A673 (cell line): ENCODE results near the gene ZSWIM5. TPM values are rescaled to one million over a fixed set of nuclear protein-coding genes. Genes with fewer than 3 reads are reported as not detected.
"Not testable (repeated sequence)": the region's sequence is repeated elsewhere in the genome, so short reads cannot be mapped to it uniquely, and the experiment has no call there.

ENCODE experiments used
- BruUV-seq: library from RNA; stranded (reverse); fragments of 400-500 nt; replicated peaks from 2 replicates; lab custom pipeline; 2021; lab: Mats Ljungman, UMichigan
- CTCF ChIA-PET: fragments of 300-600 bp; sonication (Branson Sonifier 250); formaldehyde crosslinking; loops from one replicate; lab custom pipeline; 2022; ENCODE audit warnings: antibody characterized with exemption; lab: Charles Lee
- POLR2A ChIA-PET: fragments of 300-600 bp; sonication (Branson Sonifier 250); formaldehyde crosslinking; loops from one replicate; lab custom pipeline; 2022; ENCODE audit warnings: antibody characterized with exemption; ENCODE audit not compliant: low non-redundant PET; lab: Charles Lee
- DNase-seq: peaks from one replicate; pipeline ENCODE4 v3.0.0-alpha.2; 2015; ENCODE audit warnings: low spot score
- H3K27ac ChIP-seq: fragments of 200-600 bp; sonication (generic); 2 replicates; pipeline ENCODE4 v1.5.1; 2016; ENCODE audit warnings: mixed run types, low read depth, mild to moderate bottlenecking, mixed read lengths, antibody characterized with exemption, low read length; ENCODE audit not compliant: poor library complexity, severe bottlenecking
- H3K27me3 ChIP-seq: fragments of 200-600 bp; sonication (generic); replicated peaks from 2 replicates; pipeline ENCODE4 v1.6.1; 2017; ENCODE audit warnings: mixed run types, low read depth, mild to moderate bottlenecking, mixed read lengths, antibody characterized with exemption, low read length; ENCODE audit not compliant: insufficient read depth, poor library complexity
- H3K36me3 ChIP-seq: fragments of 200-600 bp; sonication (generic); 2 replicates; pipeline ENCODE4 v1.6.1; 2016; ENCODE audit warnings: mixed run types, mild to moderate bottlenecking, mixed read lengths, antibody characterized with exemption, low read length; ENCODE audit not compliant: insufficient read depth, poor library complexity, severe bottlenecking
- H3K4me1 ChIP-seq: fragments of 200-600 bp; sonication (generic); 2 replicates; pipeline ENCODE4 v1.6.1; 2017; ENCODE audit warnings: mixed run types, mild to moderate bottlenecking, mixed read lengths, antibody characterized with exemption, low read length; ENCODE audit not compliant: insufficient read depth, poor library complexity, severe bottlenecking
- H3K4me3 ChIP-seq: fragments of 200-600 bp; sonication (generic); 2 replicates; pipeline ENCODE4 v1.5.1; 2016; ENCODE audit warnings: low read depth, mixed run types, mild to moderate bottlenecking, mixed read lengths, low read length; ENCODE audit not compliant: poor library complexity, severe bottlenecking
- H3K9me3 ChIP-seq: fragments of 200-600 bp; sonication (generic); 2 replicates; pipeline ENCODE4 v1.6.1; 2016; ENCODE audit warnings: mixed run types, low read depth, mild to moderate bottlenecking, mixed read lengths, antibody characterized with exemption, low read length; ENCODE audit not compliant: poor library complexity, severe bottlenecking
- EZH2 ChIP-seq: fragments of 200-600 bp; sonication (generic); IDR thresholded peaks from 2 replicates; pipeline ENCODE4 v1.6.1; 2017; ENCODE audit warnings: borderline replicate concordance, low read depth, mild to moderate bottlenecking, mixed read lengths, antibody characterized with exemption, low read length; ENCODE audit not compliant: poor library complexity, severe bottlenecking
- intact Hi-C: fragments of 100-400 bp; cut with micrococcal nuclease; formaldehyde crosslinking; loops from one replicate; pipeline ENCODE4 v1.10.0; 2022; ENCODE audit not compliant: unreplicated experiment
- total RNA-seq: library from RNA; stranded (reverse); gene quantifications from 2 replicates; pipeline ENCODE4 v1.2.3, GENCODE V29; 2021
- TF ChIP-seq, protein P1 (sequence below): fragments of 300-800, 200-600 bp; sonication (generic); conservative IDR thresholded peaks from 2 replicates; pipeline ENCODE4 v1.5.1; 2017; ENCODE audit warnings: low read depth, mild to moderate bottlenecking, antibody characterized with exemption, low read length, moderate library complexity, mixed read lengths

Gene ZSWIM5
- total RNA-seq, 1 experiment from 2014 or later = 0.67 TPM

DNA sequence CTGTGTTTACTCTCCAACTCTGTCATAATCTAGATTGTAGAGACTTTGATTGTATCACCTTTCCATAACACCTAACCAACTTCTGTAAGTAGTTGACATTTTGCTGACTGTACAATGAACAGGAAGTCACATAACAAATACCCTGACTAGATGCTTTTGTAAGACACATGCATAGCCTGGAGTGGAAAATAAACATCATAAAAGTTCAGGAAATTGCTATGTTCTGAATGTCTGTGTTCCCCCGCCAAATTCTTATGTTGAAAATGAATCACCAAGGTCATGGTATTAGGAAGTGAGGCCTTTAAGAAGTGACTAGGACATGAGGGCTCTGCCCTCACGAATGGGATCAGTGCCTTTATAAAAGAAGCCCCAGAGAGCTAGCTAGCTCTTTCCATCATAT is 40.4 kb upstream of the ZSWIM5 start:
- Histone ChIP-seq H3K27ac (no peak overlapping the region), H3K27me3 (peaks cover 13% of the 10 kb centered on the region), H3K9me3 (peaks cover 6% of the 10 kb centered on the region), H3K36me3 (no peaks in the 10 kb centered on the region), H3K4me3 (no peak overlapping the region), H3K4me1 (no peaks in the 10 kb centered on the region)
- POLR2A ChIA-PET = no interaction called here
- no TSS peak for BruUV-seq
- DNase-seq = peak; percentile 22
- intact Hi-C loops = no loop called here
- TF ChIP-seq, protein P1, sequence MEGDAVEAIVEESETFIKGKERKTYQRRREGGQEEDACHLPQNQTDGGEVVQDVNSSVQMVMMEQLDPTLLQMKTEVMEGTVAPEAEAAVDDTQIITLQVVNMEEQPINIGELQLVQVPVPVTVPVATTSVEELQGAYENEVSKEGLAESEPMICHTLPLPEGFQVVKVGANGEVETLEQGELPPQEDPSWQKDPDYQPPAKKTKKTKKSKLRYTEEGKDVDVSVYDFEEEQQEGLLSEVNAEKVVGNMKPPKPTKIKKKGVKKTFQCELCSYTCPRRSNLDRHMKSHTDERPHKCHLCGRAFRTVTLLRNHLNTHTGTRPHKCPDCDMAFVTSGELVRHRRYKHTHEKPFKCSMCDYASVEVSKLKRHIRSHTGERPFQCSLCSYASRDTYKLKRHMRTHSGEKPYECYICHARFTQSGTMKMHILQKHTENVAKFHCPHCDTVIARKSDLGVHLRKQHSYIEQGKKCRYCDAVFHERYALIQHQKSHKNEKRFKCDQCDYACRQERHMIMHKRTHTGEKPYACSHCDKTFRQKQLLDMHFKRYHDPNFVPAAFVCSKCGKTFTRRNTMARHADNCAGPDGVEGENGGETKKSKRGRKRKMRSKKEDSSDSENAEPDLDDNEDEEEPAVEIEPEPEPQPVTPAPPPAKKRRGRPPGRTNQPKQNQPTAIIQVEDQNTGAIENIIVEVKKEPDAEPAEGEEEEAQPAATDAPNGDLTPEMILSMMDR = no peak
- TF ChIP-seq EZH2 = no peak
- CTCF ChIA-PET = no interaction called here

DNA sequence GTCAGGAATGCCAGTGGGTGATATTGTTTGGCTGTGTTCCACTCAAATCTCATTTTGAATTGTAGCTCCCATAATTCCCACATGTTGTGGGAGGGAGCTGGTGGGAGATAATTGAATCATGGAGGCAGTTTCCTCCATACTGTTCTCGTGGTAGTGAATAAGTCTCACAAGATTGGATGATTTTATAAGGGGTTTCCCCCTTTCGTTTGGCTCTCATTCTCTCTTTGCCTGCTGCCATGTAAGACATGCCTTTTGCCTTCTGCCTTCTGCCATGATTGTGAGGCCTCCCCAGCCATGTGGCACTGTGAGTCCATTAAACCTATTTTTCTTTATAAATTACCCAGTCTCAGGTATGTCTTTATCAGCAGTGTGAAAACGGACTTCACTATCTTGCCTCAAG is 40.0 kb upstream of the ZSWIM5 start:
- H3K27ac ChIP-seq, CTCF ChIA-PET, H3K9me3 ChIP-seq, H3K36me3 ChIP-seq, DNase-seq, intact Hi-C loops, H3K27me3 ChIP-seq, BruUV-seq, H3K4me3 ChIP-seq, POLR2A ChIA-PET, H3K4me1 ChIP-seq: not testable (repeated sequence)

DNA sequence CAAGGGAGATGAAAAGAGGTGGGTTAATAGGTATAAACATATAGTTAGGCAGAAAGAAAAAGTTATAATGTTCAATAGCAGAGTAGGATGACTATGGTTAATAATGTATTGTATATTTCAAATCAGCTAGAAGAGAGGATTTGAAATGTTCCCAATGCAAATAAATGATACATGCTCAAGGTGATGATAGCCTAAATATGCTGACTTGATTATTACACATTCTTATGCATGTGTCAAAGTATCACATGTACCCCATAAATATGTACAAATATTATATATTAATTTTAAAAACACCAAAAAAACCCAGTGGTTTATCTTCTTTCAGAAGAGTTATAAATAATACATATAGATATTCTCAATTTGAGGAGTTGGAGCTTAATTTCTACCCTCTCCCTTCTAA is 38.3 kb upstream of the ZSWIM5 start:
- Histone ChIP-seq H3K27ac (no peak overlapping the region), H3K36me3 (no peaks in the 10 kb centered on the region), H3K27me3 (no peaks in the 10 kb centered on the region), H3K9me3 (peaks cover 6% of the 10 kb centered on the region), H3K4me1 (no peaks in the 10 kb centered on the region), H3K4me3 (no peak overlapping the region)
- BruUV-seq = no TSS peak
- intact Hi-C loops = no loop called here
- CTCF ChIA-PET = no interaction called here
- POLR2A ChIA-PET = no interaction called here
- DNase-seq = no peak
- TF ChIP-seq, protein P1 = no peak
- TF ChIP-seq EZH2 = no peak

DNA sequence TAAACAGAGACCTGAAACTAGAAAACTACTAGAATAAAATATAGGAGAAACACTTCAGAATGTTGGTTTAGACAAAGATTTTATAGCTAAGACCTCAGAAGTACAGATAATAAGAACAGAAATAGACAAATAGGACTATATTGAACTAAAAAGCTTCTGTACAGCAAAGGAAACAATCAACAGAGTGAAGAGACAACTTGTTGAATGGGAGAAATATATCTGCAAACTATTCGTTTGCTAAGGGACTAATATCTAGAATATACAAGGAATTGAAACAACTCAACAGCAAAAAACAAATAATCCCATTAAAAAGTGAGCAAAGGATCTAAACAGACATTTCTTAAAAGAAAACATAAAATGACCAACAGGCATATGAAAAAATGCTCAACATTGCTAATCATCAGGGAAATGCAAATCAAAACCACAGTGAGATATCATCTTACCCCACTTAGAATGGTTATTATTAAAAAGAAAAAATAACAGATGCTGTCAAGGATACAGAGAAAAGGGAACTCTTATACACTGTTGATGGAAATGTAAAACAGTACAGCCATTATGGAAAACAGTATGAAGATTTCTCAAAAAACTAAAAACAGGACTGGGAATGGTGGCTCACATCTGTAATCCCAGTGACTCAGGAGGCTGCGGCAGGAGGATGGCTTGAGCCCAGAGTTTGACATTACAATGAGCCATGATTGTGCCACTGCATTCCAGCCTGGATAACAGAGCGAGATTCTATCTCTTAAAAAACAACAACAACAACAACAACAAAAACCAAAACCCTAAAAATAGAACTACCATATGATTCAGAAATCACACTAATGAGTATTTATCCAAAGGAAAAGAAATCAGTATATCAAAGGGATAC is 37.3 kb upstream of the ZSWIM5 start:
- no peaks in the 10 kb centered on the region for H3K4me1 ChIP-seq
- TF ChIP-seq EZH2 = no peak
- TF ChIP-seq, protein P1 = no peak
- no peak overlapping the region for H3K27ac ChIP-seq
- no peak for DNase-seq
- peaks cover 6% of the 10 kb centered on the region for H3K9me3 ChIP-seq
- ChIA-PET POLR2A (no interaction called here), CTCF (no interaction called here)
- no TSS peak for BruUV-seq
- no peak overlapping the region for H3K4me3 ChIP-seq
- no peaks in the 10 kb centered on the region for H3K36me3 ChIP-seq
- H3K27me3 ChIP-seq = no peaks in the 10 kb centered on the region
- intact Hi-C loops = no loop called here
